Iris pigment epithelial cell (primary cell): Measurements from ENCODE around the gene GADL1.

Source experiments
- DNase-seq: peaks from one replicate; pipeline ENCODE4 v3.0.0-alpha.2; 2011; ENCODE audit warnings: low read depth

GADL1 gene, protein sequence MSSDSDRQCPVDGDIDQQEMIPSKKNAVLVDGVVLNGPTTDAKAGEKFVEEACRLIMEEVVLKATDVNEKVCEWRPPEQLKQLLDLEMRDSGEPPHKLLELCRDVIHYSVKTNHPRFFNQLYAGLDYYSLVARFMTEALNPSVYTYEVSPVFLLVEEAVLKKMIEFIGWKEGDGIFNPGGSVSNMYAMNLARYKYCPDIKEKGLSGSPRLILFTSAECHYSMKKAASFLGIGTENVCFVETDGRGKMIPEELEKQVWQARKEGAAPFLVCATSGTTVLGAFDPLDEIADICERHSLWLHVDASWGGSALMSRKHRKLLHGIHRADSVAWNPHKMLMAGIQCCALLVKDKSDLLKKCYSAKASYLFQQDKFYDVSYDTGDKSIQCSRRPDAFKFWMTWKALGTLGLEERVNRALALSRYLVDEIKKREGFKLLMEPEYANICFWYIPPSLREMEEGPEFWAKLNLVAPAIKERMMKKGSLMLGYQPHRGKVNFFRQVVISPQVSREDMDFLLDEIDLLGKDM

DNA sequence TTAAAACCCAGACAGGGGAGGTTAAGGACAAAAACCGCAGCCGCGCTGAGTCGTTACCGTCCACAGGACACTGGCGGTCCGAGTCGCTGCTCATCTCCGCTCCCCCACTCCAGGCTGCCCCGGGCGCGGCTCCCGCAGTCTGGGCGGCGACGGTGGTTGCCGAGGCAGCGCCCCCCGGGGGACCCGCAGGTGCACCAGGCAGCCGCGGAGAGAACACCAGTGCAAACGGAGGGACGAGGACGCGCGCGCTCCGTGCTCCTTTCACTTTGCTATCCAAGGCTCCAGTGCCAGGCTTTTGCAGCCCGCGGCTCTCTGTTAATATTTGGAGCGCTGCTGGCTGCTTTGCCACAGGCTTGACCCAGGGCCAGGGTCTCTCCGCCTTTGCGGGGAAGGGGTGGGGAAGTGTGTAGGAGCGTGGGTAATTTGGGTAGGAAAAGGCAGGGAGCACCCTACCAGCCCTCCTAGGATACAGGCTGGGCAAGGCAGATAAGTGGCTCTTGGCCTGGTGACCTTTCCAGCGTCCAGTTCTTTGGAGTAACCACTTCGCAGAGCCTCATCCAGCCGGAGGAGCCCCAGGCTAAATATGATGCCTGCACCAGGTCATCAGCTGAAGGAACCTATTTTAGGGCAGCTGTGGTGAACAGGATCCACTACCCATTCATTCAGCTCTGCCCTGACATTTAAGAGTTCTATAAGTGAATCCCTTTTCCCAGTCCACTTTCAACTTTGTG lies at the start of gene GADL1:
Gene GADL1, minus strand, starts transcription at position 141 of the 731 bp plus-strand sequence. Its CDS starts 47 bp downstream, at position 94.
- DNase-seq, result peak; percentile 14

DNA sequence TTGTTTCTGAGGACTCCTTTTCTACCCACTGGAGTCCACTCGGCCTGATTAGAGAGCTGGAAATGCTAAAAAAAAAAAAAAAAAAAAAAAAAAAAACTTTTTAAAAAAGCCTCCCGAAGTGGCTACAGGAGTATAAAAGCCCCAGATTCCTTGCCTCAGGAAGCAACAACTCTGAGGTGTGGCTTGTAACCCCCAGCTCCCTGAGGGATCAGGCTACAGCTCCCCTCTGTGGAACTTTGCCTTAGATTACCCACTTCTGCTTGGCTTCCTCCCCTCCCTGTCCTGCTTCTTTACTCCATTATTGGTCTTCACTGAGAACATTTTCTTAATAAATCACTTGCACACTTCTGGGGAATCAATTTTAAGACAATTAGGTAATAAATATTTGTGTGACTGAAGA lies 49.7 kb upstream of the GADL1 start:
- DNase-seq, result no peak

- DNase-seq, result no peak
Measured at GRCh38 chr3:30943206-30943605, 48.7 kb upstream of the GADL1 start.

DNA sequence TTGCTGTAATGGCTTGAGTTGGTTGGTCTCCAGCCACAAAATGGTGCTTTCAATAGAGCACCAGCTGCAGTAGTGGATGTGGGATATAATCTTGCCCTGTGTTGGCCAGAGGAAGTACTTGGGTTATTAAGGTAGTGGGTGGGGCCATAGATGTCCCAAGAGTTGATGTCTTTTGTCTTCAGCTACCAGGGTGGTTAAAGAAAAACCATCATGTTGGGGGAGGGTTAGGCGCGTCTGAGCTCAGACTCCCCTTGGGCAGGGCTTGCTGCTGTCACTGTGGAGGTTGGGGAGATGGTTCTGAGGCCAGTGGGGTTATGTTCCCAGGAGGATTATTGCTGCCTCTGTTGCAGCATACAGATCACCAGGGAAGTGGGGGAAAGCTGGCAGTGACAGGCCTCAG lies 46.9 kb upstream of the GADL1 start:
- no peak for DNase-seq

- no peak for DNase-seq
Measured at GRCh38 chr3:30940740-30941139, 46.3 kb upstream of the GADL1 start.

DNA sequence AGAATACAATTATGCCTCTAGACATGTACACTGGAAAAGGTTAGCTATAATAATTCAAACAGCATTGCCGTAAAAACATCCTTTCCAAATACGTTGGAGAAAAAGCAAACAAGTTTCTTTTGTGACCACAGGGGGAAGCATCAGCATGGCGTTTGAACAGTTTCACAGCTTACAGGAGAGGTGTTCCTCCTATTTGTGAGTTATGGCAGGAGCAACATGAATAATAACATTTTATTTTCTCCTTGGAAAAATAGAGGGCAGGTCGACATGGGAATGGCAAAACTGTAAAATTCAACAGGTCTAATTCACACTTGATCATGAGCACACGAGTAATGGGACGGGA lies 39.7 kb upstream of the GADL1 start:
- peak; percentile 76 for DNase-seq

- no peak for DNase-seq
Measured at GRCh38 chr3:30933478-30934207, 39.2 kb upstream of the GADL1 start.

- no peak for DNase-seq
Measured at GRCh38 chr3:30932513-30933098, 38.1 kb upstream of the GADL1 start.

DNA sequence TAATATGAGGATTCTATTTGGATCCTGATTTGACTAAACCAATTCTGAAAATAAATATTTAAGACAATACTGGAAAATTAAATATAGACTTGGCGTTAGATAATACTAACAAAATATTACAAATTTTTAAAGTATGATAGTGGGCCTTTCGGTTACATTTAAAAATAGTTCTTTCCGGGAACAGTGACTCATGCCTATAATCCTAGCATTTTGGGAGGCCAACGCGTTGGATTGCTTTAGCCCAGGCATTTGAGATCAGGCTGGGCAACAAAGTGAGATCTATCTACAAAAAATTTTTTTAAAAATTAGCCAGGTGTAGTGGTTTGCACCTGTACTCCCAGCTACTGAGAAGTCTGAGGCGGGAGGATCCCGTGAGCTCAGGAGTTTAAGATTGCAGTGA lies 30.3 kb upstream of the GADL1 start:
- peak; percentile 20 for DNase-seq

DNA sequence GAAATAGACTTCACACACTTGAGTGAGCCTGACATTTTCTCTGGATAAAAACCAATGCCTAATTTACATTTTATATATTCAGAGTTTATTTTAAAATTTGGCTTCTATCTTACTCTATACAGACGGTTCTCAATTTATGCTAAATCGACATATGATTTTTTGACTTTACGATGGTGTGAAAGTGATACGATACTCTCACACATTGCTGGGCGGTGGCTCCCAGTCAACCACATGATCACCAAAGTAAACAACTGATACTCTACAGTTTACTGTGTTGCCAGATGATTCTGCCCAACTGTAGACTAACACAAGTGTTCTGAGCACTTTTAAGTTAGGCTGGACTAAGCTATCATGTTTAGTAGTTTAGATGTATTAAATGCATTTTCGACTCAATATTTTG lies 25.1 kb upstream of the GADL1 start:
- no peak for DNase-seq

GRCh38 chr3:30918761-30919160 lies 24.3 kb upstream of the GADL1 start:
- no peak for DNase-seq

DNA sequence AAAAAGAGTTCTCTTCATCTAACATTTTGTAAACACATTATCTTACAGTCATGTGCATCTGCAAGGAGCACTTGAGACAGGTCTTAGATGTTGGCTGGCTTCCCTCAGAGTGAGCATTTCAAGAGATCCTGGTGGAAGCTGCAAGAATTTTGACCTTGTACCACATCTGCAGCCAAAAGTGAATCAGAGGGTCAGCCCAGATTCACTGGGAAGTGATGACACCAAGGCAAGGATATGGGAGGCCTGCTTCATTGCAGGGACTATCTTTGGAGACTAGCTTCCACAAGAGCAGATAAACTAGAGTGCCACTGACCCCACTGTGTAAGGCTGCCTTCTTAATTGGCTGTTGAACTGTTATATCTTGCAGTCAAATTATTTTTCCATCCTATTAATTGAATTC lies 21.3 kb upstream of the GADL1 start:
- DNase-seq, result no peak

DNA sequence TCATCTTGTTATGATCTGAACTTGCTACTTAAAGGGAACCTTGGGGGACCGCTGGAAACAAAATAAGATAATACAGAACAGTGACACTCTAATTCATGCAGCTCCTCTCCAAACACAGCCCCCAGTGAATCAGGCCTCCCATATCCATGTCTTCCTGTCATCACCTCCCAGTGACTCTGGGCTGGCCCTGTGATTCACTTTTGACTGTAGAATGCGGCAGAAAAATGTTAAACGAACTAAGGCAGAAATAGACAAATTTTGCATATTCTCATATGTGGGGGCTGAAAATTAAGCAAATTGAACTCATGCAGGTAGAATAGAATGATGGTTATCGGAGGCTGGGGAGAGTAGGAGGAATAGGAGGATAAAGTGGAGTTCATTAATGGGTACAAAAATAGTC lies 20.2 kb upstream of the GADL1 start:
- DNase-seq, result no peak

- DNase-seq, result no peak
Measured at GRCh38 chr3:30913176-30913575, 18.7 kb upstream of the GADL1 start.

DNA sequence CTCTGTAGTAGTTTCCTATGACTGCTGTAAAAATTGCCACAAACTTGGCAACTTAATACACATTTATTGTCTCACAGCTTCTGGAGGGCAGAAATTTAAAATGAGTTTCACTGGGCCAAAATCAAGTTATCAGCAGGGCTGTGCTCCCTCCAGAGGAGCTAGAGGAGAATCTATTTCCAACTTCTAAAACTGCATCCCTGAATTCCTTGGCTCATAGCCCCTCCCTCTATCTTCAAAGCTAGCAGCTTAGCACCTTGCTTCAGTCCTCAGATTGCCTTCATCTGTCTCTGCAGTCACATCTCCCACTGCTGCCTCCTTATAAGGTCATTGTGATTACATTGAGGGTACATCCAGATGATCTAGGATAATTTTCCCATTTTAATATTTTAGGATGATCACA lies 17.8 kb upstream of the GADL1 start:
- no peak for DNase-seq

DNA sequence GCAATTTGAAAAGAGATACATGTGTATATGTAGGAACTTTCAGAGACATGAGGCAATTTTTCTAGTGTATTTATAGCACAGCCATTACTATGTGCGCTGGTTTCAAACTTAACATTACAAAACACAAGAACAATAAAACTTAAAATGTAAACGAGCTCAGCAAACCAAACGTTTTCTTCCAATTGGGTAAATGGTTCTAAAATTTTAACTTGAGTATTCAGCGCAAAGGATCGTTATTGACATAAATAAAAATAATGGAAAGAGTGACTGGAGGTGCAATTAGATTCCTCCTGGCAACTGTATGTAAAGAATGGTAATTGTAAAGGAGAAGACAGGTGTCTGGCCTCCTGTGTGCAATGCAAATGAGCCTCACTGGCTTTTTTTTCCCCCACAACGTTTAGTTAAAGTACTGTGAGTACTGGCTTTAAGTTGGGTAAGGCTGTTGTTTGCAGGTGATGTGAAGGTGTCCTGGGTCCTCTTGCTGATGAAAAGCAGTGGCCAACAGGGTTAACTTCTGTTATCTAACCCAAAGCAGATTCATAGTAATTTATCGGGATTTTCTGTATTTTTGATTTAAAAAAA lies 14.1 kb upstream of the GADL1 start:
- DNase-seq, result no peak

GRCh38 chr3:30904996-30905395 lies 10.5 kb upstream of the GADL1 start:
- peak; percentile 28 for DNase-seq

- no peak for DNase-seq
Measured at GRCh38 chr3:30895329-30895728, 868 bp upstream of the GADL1 start.

DNA sequence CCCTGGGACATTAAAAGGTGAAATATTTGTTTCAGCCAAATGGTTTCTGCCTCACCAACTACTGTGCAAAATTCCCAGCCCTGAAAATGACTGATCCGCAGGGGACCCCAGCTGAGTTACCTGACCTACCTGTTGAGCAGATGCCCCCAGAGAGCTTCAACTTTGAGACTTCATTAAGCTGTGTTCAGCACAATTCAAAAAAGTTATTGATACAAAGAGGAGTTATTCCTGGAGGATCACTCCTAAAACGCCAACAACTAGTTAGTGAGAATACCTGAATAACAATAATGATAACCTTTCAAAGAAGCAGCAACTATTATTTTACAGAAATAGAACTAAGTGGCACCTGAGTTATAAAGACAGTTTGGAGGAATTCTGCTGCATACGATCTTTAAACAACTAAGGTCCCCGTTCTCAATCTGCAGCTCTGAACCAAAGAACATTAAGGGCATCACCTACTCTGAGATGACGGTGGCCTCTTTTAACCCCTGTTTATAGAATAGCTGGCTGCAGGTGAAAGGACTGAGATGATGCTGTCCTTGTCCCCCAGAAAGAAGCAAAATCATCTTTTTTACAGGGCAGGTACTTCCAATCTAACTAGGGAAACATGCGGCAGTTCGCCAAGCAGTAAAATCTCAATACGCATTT lies 659 bp downstream of the GADL1 start:
- DNase-seq, result no peak

DNA sequence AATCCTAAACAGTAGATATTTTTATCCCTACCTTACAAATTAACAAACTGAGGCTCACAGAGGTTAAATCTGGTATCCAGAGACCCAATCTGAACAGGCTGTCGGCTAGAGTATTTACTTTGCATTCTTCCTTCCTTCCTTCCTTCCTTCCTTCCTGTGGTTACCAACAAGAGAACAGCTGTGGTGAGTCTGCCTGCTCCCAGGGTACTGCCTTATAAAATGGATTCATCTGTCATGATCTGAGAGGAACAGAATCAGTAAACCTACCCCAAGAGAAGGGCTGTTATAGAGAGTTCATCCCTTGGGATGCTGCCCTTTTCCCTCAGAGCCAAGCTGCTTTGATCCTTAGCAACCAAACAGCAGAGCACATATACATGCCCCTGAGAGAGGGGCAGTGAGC lies 3.6 kb downstream of the GADL1 start:
- DNase-seq, result no peak

GRCh38 chr3:30886888-30887287 lies 7.6 kb downstream of the GADL1 start:
- DNase-seq, result no peak
